GM12864 (cell line): ENCODE results near the gene CNTNAP2.

Source experiments
- DNase-seq: peaks from one replicate; pipeline ENCODE4 v3.0.0-alpha.2; 2011; ENCODE audit warnings: low read depth
- H3K4me3 ChIP-seq: 2 replicates; pipeline ENCODE4 v1.5.1; 2011; ENCODE audit warnings: mild to moderate bottlenecking, low read depth, low read length, control low read depth
- TF ChIP-seq, protein P1 (sequence below): IDR thresholded peaks from 2 replicates; pipeline ENCODE4 v1.5.1; 2011; ENCODE audit warnings: low read depth, mild to moderate bottlenecking, moderate library complexity, low read length, control low read depth, inconsistent platforms; ENCODE audit errors: missing control alignments

Gene CNTNAP2

DNA sequence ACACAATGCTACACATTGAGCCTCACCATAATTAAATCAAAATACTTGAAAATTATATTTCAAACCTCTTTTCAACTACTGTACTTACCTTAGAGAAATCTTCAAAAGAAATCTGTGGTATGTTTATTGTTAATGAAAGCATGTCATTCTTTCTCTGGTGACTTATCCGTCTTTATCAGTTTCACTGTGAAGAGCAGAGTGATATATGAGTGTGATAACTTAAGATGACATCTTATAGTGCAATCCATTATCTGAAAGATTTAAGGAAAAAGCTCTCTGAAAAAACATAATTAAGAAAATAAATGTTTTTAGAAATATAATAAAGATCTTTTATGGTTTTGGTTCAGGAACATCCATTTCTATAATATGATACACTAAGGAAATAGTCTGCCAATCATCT is 1562.3 kb downstream of the CNTNAP2 start:
- no peak for DNase-seq
- no peak overlapping the region for H3K4me3 ChIP-seq
- TF ChIP-seq, protein P1, sequence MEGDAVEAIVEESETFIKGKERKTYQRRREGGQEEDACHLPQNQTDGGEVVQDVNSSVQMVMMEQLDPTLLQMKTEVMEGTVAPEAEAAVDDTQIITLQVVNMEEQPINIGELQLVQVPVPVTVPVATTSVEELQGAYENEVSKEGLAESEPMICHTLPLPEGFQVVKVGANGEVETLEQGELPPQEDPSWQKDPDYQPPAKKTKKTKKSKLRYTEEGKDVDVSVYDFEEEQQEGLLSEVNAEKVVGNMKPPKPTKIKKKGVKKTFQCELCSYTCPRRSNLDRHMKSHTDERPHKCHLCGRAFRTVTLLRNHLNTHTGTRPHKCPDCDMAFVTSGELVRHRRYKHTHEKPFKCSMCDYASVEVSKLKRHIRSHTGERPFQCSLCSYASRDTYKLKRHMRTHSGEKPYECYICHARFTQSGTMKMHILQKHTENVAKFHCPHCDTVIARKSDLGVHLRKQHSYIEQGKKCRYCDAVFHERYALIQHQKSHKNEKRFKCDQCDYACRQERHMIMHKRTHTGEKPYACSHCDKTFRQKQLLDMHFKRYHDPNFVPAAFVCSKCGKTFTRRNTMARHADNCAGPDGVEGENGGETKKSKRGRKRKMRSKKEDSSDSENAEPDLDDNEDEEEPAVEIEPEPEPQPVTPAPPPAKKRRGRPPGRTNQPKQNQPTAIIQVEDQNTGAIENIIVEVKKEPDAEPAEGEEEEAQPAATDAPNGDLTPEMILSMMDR, result no peak

DNA sequence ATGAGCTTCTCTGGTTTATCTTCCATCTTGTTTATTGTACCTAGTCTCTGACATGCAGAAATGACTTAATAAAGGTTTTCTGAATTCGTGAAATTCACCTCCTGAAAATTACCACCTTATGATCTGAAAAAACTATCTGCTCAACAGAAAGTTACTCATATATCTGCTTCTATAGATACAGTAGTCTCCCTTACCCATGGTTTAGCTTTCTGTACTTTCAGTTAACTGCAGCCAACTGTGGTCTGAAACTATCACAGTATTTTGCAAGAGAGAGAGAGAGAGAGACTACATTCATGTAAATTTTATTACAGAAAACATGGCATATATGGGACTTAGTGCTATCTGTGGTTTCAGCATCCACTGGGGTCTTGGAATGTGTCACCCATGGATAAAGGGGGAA is 1564.9 kb downstream of the CNTNAP2 start:
- TF ChIP-seq, protein P1, result no peak
- H3K4me3 ChIP-seq, result no peak overlapping the region

DNA sequence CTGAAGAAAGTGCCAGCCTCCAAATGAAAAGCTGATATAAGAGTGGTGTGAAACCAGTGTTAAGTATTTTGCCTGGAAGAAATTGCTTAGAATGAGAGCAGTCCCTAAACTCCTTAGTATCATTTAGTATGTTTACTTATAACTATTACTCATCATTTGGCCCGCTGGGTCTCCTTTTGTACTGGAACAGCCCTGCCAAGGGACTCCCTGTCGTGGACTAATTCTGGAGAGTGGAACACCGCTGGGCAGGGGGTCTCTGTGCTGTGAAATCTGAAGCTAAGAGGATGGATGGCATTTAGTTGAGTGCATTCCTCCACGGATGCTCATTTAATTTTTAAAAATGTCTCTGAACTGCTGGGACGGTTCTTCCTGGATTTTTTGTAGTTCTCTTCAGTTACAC is 1584.1 kb downstream of the CNTNAP2 start:
- no peak for DNase-seq
- no peak overlapping the region for H3K4me3 ChIP-seq
- TF ChIP-seq, protein P1, result no peak

More for the DNA sequence above, 1564.9 kb downstream of the CNTNAP2 start:
- no peak for DNase-seq

DNA sequence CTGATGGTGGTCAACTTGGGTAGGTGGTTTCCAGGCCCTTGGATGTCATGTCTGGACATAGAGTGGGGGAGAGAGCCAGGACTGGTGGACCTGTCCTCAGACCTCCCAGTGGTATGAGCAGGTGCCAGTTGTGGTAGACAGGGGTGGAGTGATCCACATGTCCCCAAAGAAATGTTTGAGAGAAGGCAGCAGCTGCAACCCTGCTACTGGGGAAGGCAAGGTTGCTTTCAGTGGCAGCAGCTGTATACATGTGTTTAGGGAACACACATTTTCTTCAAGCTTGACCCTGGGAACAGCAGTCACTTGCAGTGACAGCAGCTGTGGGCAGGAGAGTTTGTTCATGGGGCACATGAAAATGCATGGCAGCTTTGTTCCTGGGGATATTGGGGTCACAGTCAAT is 1591.3 kb downstream of the CNTNAP2 start:
- no peak overlapping the region for H3K4me3 ChIP-seq
- TF ChIP-seq, protein P1, result no peak
- DNase-seq, result no peak

DNA sequence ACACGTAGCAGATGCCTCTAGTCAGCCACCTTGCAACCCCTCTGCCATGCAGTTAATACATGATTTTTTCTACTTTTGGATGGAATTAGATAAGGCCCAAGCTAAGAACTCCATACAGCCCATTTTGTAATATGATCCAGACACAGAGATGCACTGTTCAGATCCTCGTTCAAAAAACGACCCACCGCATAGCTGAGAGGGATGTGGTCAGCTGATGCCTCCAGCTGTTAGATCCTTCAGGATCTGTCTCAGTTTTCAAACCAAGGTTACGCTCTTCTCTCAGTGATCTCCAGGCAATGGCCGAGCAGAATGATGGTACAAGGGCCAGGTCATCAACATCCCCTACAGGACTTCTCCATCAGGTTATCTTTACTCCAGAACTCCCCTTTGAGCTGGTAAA is 1592.3 kb downstream of the CNTNAP2 start:
- no peak for DNase-seq
- no peak overlapping the region for H3K4me3 ChIP-seq
- TF ChIP-seq, protein P1, result no peak

DNA sequence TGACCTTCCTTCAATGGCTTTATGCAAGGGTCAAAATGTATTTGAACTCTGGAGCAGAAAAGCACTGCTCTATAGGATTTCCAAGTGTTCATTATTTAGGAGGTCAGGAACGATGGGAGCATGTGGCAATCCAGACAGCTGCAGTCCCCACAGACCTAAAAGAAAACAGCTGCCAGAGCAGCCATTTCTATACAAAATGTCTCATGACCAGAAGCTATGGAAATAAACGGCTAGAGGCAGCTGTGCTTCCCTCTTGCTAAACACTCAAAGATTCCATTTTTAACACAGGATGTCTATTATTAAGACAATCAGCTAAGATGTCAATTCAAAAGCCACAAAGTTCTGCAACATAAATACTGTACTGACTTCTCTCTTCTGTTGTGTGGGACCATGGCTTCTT is 1594.8 kb downstream of the CNTNAP2 start:
- TF ChIP-seq, protein P1, result no peak
- no peak for DNase-seq
- H3K4me3 ChIP-seq, result no peak overlapping the region

DNA sequence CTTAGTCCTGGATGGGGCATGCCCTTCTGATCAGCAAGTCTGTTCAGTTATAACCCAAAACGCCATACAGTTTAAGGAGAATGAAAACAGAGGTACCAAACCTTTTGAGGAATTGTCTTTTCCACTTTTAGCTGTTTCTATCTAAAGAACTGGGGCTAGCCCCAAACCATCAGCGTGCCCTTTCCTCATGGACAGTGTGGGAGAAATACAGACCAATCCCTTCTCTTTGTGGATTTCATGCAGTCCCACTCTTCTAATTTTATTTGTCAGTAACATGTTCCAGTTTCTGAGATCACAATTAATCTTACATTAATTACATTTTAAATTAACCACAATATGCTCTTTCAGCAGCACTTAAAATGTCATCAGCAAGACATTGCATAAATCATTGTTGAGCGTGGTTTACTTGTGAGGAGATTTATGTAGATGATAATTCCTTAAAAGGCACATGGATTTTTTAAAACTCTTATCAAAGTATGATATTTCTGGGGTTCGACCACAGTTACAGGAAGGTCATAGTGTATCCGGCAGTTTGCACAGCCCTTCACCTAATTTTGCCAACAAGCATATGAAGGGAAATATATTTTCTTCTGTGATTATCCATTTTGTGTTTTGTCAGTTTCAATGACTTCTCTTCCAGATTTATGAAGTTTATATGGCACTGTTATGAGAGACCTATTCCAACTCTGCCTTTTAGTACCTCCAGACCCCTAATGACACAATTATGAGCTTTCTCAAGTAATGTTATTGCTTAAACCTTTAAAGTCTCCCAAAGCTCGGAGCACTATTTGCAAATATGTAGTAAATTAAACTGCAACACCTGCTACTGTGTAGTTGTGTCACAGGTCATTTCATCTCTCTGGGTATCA is 1605.6 kb downstream of the CNTNAP2 start:
- H3K4me3 ChIP-seq, result no peak overlapping the region
- DNase-seq, result no peak
- TF ChIP-seq, protein P1, result no peak
